Left renal pelvis (tissue), 4 donors: ENCODE results near the gene DDR1. TPM values are rescaled to one million over a fixed set of nuclear protein-coding genes. Genes with fewer than 3 reads are reported as not detected.

Source experiments
- DNase-seq, 4 donors: peaks; one replicate each; pipeline ENCODE4 v3.0.0-alpha.2; 2013; ENCODE audit warnings: low read depth in 4 of 4, low spot score in 3 of 4
- polyA plus RNA-seq, 4 donors: library from polyadenylated mRNA; unstranded; fragments of 120-200 nt; gene quantifications; one replicate each; pipeline ENCODE4 v1.2.1, GENCODE V29; 2013; ENCODE audit not compliant: insufficient read length in 4 of 4

DDR1 gene
- polyA plus RNA-seq, 4 donors = 55.6 to 201 (median 156) TPM

DNA sequence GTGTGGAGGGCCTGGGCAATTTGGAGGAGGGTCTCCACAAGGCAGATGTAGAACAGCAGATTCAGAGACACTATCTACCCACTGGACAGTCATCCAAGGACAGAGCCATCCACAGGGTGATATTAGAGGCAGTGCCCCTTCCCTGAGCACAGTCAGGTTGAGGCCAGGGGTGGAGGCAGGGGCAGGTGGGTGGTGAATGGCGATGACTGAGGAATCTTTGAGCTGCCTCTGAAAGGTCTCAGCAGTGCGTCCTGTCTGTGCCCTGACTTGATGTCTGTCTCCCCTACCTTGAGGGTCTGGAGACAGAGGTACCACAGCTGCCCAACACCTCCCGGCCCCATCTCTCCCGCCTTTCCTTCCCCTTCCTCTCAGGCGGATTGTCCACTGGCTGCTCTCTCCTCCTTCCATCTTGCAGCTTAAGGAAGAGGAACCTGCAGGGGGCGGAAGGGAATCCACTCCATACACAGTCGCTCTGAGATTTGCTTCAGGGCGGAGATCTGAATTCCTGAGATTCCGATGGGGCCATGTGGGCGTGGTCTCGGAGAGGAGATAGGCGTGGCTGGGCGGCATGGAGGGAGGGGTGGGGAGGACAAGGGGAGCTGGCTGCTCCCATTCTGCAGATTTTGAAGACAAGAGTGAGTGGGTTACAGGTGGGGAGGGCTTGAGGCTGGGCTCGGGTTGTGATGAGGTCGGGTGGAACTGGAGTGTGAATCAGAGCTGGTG is 58.2 kb downstream of the DDR1 start:
- peak; percentile 50 to 71 (median 63) for DNase-seq

DNA sequence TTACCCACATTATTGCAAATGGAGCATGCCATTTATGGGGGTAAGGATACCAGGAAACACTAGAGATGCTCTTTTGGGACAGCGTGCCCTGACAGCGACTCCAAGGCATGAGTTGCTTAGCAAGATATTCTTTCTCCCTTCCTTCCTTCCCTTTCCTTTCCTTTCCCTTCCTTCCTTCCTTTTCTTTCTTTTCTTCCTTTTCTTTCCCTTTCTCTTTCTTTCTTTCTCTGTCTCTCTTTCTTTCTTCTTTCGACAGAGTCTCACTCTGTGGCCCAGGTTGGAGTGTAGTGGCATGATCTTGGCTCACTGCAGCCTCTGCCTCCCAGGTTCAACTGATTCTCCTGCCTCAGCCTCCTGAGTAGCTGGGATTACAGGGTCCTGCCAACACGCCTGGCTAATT is 59.7 kb downstream of the DDR1 start:
- DNase-seq = no peak

DNA sequence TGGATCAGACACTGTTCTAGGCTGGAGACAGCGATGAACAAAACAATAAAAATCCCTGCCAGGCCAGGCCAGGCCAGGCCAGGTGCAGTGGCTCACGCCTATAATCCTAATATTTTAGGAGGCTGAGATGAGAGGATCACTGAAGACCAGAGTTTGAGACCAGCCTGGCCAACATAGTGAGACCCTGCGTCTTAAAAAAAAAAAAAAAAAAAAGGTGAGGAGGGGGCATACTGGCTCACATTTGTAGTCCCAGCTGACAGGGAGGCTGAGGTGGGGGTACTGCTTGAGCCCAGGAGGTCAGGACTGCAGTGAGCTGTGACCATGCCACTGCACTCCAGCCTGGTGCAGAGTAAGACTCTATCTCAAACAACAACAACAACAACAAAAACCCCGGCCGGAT is 61.0 kb downstream of the DDR1 start:
- DNase-seq = no peak

DNA sequence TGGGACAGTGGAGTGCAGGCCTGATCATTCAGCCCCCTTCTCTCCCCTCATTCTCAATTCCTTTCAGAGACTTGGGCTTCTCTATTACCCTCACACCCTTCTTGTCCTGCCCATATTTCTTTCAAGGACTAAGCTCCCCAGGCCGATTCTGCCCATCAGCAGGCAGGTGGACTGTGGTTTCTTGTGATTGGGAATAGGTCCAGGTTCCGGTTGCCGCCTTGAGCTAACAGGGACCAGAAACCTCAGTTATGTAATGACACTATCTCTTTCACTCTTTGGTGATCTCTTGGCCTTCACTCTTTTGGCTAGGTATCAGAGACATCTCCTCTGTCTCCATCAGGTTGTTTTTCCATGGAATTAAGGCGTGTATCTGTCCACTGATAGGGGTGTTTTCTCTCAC is 62.9 kb downstream of the DDR1 start:
- DNase-seq = no peak

DNA sequence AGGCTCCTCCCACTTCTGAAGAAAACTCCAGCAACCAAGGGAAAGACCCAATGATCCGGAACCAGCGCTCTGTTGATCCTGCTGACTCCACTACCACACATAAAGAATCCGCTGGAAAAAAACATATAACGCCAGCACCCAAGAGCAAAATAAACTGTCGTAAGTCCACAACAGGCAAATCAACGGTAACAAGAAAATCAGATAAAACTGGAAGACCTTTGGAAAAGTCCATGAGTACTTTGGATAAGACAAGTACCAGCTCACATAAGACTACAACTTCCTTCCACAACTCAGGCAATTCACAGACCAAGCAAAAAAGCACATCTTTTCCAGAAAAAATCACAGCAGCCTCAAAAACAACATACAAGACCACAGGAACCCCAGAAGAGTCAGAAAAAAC is 64.5 kb downstream of the DDR1 start:
- no peak for DNase-seq

Other genes starting within 250 kb of the DDR1 start
- gene C6orf136, start 237.4 kb upstream of the DDR1 start, polyA plus RNA-seq = 10 to 100 TPM; 10.5 to 30.0 (median 24.5) TPM
- 10 to 100 TPM; 28.8 to 51.3 (median 41.2) TPM for gene DHX16, start 211.5 kb upstream of the DDR1 start, polyA plus RNA-seq
- gene PPP1R18, start 197.9 kb upstream of the DDR1 start, polyA plus RNA-seq = 10 to 100 TPM; 34.3 to 56.4 (median 40.2) TPM
- 10 to 100 TPM; 35.6 to 40.7 (median 38.1) TPM for gene NRM, start 193.5 kb upstream of the DDR1 start, polyA plus RNA-seq
- gene MDC1, start 167.2 kb upstream of the DDR1 start, polyA plus RNA-seq = 10 to 100 TPM; 34.7 to 49.0 (median 45.2) TPM
- gene TUBB, start 164.2 kb upstream of the DDR1 start, polyA plus RNA-seq = 1,000 to 10,000 TPM; 1,126 to 1,457 (median 1,265) TPM
- 100 to 1,000 TPM; 103 to 143 (median 138) TPM for gene FLOT1, start 141.8 kb upstream of the DDR1 start, polyA plus RNA-seq
- 10 to 100 TPM; 17.5 to 23.5 (median 21.3) TPM for gene IER3, start 140.0 kb upstream of the DDR1 start, polyA plus RNA-seq
- gene GTF2H4, start 23.7 kb downstream of the DDR1 start, polyA plus RNA-seq = 10 to 100 TPM; 30.2 to 51.2 (median 44.1) TPM
- 10 to 100 TPM; 26.1 to 59.5 (median 35.3) TPM for gene VARS2, start 29.7 kb downstream of the DDR1 start, polyA plus RNA-seq
- 1 to 10 TPM in 1 of 4 donors, under 1 TPM in 3; 0.16 to 1.0 (median 0.82) TPM for gene SFTA2, start 47.7 kb downstream of the DDR1 start, polyA plus RNA-seq
- gene MUCL3, start 56.5 kb downstream of the DDR1 start, polyA plus RNA-seq = under 1 TPM in 3 of 4 donors, not detected in 1; 0.03 to 0.09 (median 0.03) TPM
- under 1 TPM in 1 of 4 donors, not detected in 3; 0.04 TPM for gene MUC21, start 99.2 kb downstream of the DDR1 start, polyA plus RNA-seq
- gene MUC22, start 126.0 kb downstream of the DDR1 start, polyA plus RNA-seq = not detected
- gene C6orf15, start 228.1 kb downstream of the DDR1 start, polyA plus RNA-seq = under 1 TPM in 1 of 4 donors, not detected in 3; 0.19 TPM
- gene PSORS1C1, start 230.3 kb downstream of the DDR1 start, polyA plus RNA-seq = 1 to 10 TPM in 1 of 4 donors, under 1 TPM in 1, not detected in 2; 0.19 to 1.0 TPM
- not detected for gene CDSN, start 235.9 kb downstream of the DDR1 start, polyA plus RNA-seq